Calu3 (cell line): Measurements from ENCODE around the gene SGSM2. TPM values are rescaled to one million over a fixed set of nuclear protein-coding genes. Genes with fewer than 3 reads are reported as not detected.

ENCODE experiments used
- BruUV-seq: library from RNA; stranded (reverse); fragments of 400-500 nt; replicated peaks from 2 replicates; lab custom pipeline; 2021; lab: Mats Ljungman, UMichigan
- CTCF ChIA-PET: fragments of 300-600 bp; sonication (Branson Sonifier 250); formaldehyde crosslinking; loops from one replicate; lab custom pipeline; 2022; ENCODE audit warnings: antibody characterized with exemption; lab: Charles Lee
- DNase-seq: peaks from one replicate; pipeline ENCODE4 v3.0.0; 2022
- H3K27ac Mint-ChIP-seq: one replicate; pipeline ENCODE4 v1.8.0; 2022; ENCODE audit warnings: mixed read lengths; ENCODE audit not compliant: unreplicated experiment
- H3K27me3 Mint-ChIP-seq: one replicate; pipeline ENCODE4 v1.8.0; 2022; ENCODE audit warnings: mixed read lengths; ENCODE audit not compliant: unreplicated experiment
- H3K36me3 Mint-ChIP-seq: one replicate; pipeline ENCODE4 v1.8.0; 2022; ENCODE audit warnings: mild to moderate bottlenecking, moderate library complexity, mixed read lengths; ENCODE audit not compliant: insufficient read depth, unreplicated experiment
- H3K4me1 Mint-ChIP-seq: one replicate; pipeline ENCODE4 v1.8.0; 2022; ENCODE audit warnings: mild to moderate bottlenecking, low read depth, mixed read lengths; ENCODE audit not compliant: unreplicated experiment
- H3K4me3 Mint-ChIP-seq: one replicate; pipeline ENCODE4 v1.8.0; 2022; ENCODE audit warnings: mild to moderate bottlenecking, low read depth, moderate library complexity, mixed read lengths; ENCODE audit not compliant: unreplicated experiment
- H3K9me3 Mint-ChIP-seq: one replicate; pipeline ENCODE4 v1.8.0; 2022; ENCODE audit warnings: low read depth, mixed read lengths; ENCODE audit not compliant: unreplicated experiment
- intact Hi-C: fragments of 100-400 bp; cut with micrococcal nuclease; formaldehyde crosslinking; loops from one replicate; pipeline ENCODE4 v1.10.0; 2022; ENCODE audit not compliant: unreplicated experiment
- total RNA-seq: library from RNA; stranded (reverse); gene quantifications from 2 replicates; pipeline ENCODE4 v1.2.3, GENCODE V29; 2022
- TF ChIP-seq, protein P1 (sequence below): fragments of 200-600 bp; IDR thresholded peaks from one replicate; pipeline ENCODE4 v1.8.0; 2022; ENCODE audit warnings: antibody characterized with exemption; ENCODE audit not compliant: unreplicated experiment

The SGSM2 gene
- total RNA-seq, 1 experiment from 2014 or later: 54.9 TPM

DNA sequence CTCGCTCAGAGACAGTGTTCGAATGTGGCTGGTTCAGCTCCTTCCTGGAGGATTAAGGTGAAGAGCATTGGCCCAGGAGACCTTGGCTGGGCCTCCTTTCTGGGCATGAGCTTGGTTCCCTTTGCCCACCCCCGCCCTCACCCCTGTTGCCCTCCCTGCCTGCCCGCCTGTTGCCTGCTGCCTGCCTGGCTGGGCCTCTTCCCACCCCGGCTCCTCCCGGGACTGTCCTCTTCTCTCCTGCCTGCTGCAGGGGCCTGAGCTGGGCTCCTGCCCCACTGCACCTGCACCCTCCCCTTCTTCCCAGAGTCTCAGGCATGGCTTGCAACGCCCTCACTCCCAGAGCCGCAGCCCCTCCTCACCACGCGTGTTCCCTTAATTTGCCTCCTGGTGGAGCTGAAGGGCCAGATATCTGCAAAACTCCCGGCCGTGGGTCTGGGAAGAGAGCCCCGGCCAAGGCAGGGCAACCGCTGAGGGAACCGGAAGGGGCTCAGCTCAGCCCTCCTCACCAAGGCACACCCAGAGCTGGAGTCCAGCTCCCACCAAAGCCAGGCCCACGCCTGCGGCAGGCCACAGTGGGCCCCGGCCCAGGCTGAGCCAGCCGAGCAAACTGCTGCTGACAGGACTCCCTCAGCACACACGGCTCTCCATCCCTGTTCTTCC is 32.4 kb downstream of the SGSM2 start:
- no peak for DNase-seq

DNA sequence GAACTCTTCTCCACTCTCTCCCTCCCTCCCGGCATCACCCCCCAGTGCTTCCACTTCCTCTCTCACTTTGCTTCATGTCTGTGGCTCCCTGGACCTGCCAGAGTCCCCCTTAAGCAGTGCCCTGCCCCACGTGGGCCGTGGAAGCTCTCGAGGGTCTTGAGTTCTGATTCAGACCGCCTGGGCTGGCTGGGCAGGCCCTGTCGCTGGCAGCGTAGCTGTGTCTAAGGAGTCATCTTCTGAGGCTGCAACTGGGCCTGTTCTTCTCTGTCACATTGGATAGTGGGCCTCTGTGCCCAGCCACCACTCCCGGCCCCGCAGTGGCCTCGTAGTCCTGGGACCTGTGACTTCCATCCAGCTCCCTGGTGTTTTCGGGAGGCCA is 32.9 kb downstream of the SGSM2 start:
- Mint-ChIP-seq H3K4me3 (no peak overlapping the region), H3K27ac (no peak overlapping the region), H3K9me3 (no peaks in the 10 kb centered on the region), H3K27me3 (no peaks in the 10 kb centered on the region), H3K4me1 (no peaks in the 10 kb centered on the region), H3K36me3 (peaks cover 36% of the 10 kb centered on the region)
- TF ChIP-seq, protein P1, sequence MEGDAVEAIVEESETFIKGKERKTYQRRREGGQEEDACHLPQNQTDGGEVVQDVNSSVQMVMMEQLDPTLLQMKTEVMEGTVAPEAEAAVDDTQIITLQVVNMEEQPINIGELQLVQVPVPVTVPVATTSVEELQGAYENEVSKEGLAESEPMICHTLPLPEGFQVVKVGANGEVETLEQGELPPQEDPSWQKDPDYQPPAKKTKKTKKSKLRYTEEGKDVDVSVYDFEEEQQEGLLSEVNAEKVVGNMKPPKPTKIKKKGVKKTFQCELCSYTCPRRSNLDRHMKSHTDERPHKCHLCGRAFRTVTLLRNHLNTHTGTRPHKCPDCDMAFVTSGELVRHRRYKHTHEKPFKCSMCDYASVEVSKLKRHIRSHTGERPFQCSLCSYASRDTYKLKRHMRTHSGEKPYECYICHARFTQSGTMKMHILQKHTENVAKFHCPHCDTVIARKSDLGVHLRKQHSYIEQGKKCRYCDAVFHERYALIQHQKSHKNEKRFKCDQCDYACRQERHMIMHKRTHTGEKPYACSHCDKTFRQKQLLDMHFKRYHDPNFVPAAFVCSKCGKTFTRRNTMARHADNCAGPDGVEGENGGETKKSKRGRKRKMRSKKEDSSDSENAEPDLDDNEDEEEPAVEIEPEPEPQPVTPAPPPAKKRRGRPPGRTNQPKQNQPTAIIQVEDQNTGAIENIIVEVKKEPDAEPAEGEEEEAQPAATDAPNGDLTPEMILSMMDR: no peak
- CTCF ChIA-PET: interaction anchor here (0.6 kb wide), 1 partner anchor 9 kb away, joined by 4 read pairs; no protein-coding TSS in a partner anchor
- DNase-seq: no peak
- intact Hi-C loops: no loop called here
- BruUV-seq: no TSS peak

More for the DNA sequence above, 32.4 kb downstream of the SGSM2 start:
- Mint-ChIP-seq H3K27ac (no peak overlapping the region), H3K27me3 (no peaks in the 10 kb centered on the region), H3K4me1 (no peaks in the 10 kb centered on the region), H3K9me3 (no peaks in the 10 kb centered on the region), H3K36me3 (peaks cover 40% of the 10 kb centered on the region), H3K4me3 (no peak overlapping the region)
- CTCF ChIA-PET: interaction anchor here (0.6 kb wide), 1 partner anchor 8 kb away, joined by 4 read pairs; no protein-coding TSS in a partner anchor
- BruUV-seq: no TSS peak
- TF ChIP-seq, protein P1: no peak
- intact Hi-C loops: no loop called here

DNA sequence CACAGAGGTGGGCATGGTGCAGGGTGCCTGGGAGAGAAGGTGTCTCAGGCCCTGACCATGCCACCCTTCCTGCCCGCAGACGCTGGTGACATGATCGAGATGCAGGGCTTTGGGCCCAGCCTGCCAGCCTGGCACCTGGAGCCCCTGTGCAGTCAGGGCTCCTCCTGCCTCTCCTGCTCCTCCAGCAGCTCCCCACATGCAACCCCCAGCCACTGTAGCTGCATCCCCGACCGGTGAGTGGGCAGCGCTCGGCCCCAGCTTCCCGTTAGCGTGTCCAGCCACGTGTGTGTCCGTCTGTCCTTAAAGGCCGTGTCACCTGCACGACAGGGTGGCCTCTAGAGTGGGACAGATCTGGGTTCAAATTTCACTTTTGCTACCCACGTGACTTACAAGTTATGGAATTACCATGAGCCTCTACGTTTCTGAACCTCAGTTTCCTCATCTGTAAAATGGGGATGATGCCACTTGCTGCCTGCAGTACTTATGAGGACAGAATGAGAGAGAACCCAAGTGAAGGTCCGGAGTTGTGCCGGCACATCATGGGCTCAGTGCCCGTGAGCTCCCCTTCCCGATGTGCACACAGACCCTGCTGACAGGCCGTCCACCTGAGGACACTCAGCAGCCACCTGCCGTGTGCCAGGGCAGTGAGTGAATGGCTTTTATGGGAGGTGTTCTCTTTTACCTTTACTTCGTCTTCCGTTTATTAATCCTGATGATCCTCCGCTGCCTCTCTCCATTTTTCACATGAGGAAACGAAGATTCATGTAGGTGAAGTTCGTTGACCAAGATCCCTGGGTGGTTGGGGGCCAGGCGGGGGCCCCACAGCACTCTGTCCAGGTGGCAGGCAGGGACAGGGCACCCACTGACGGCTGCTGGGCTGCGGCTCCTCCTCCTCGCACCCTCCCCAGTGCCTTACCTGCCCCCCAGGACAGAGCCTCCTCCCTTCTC is 34.2 kb downstream of the SGSM2 start:
- BruUV-seq: no TSS peak
- H3K4me3 Mint-ChIP-seq: no peak overlapping the region
- no peaks in the 10 kb centered on the region for H3K9me3 Mint-ChIP-seq
- H3K36me3 Mint-ChIP-seq: peaks cover 36% of the 10 kb centered on the region
- intact Hi-C loops: no loop called here
- TF ChIP-seq, protein P1: no peak
- no peak overlapping the region for H3K27ac Mint-ChIP-seq
- CTCF ChIA-PET: interaction anchor here (0.7 kb wide), 1 partner anchor 8 kb away, joined by 5 read pairs; no protein-coding TSS in a partner anchor
- no peak for DNase-seq
- no peaks in the 10 kb centered on the region for H3K4me1 Mint-ChIP-seq
- H3K27me3 Mint-ChIP-seq: no peaks in the 10 kb centered on the region

DNA sequence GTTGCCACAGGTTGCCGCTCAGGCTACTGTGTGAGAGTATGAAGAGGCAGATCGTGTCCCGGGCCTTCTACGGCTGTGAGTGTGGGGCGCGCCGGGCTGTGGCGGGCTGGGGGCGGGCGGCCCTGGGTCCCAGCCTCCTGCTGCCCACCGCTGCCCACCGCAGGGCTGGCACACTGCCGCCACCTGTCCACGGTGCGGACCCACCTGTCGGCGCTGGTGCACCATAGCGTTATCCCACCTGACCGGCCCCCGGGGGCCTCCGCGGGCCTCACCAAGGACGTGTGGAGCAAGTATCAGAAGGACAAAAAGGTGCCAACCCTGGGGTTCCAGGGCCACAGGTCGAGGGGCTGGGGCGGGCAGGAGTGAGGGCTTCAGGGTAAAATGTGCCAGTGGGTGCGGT is 34.9 kb downstream of the SGSM2 start:
- no TSS peak for BruUV-seq
- H3K4me3 Mint-ChIP-seq: no peak overlapping the region
- no peak for DNase-seq
- peaks cover 35% of the 10 kb centered on the region for H3K36me3 Mint-ChIP-seq
- H3K4me1 Mint-ChIP-seq: no peaks in the 10 kb centered on the region
- no peaks in the 10 kb centered on the region for H3K9me3 Mint-ChIP-seq
- intact Hi-C loops: no loop called here
- no peaks in the 10 kb centered on the region for H3K27me3 Mint-ChIP-seq
- CTCF ChIA-PET: no interaction called here
- TF ChIP-seq, protein P1: no peak
- H3K27ac Mint-ChIP-seq: no peak overlapping the region
